GM12873 (cell line): ENCODE data around the gene OTOP1.
A peak's percentile ranks its signal among the peaks of the same experiment; 100 is the strongest.

ENCODE experiments used
- CTCF ChIP-seq: IDR thresholded peaks from 2 replicates; pipeline ENCODE4 v1.5.1; 2012; ENCODE audit warnings: low read depth, mild to moderate bottlenecking, moderate library complexity, low read length, control low read depth; ENCODE audit not compliant: insufficient read depth; ENCODE audit errors: missing control alignments

OTOP1 gene

GRCh38 chr4:4267981-4268380 is 41.3 kb upstream of the OTOP1 start:
- TF ChIP-seq CTCF, result no peak

GRCh38 chr4:4260185-4260751 is 33.5 kb upstream of the OTOP1 start:
- TF ChIP-seq CTCF, result peak; percentile 44

- no peak for TF ChIP-seq CTCF
Observed at GRCh38 chr4:4259484-4260100, 32.9 kb upstream of the OTOP1 start.

GRCh38 chr4:4256799-4257198 is 30.1 kb upstream of the OTOP1 start:
- TF ChIP-seq CTCF, result no peak

GRCh38 chr4:4254666-4255065 is 27.9 kb upstream of the OTOP1 start:
- no peak for TF ChIP-seq CTCF

- TF ChIP-seq CTCF, result no peak
Observed at GRCh38 chr4:4254199-4254598, 27.5 kb upstream of the OTOP1 start.

GRCh38 chr4:4249866-4250265 is 23.1 kb upstream of the OTOP1 start:
- no peak for TF ChIP-seq CTCF
